ENCODE results near the gene BMP2.

- no peak for TF ChIP-seq CTCF (IDR thresholded peaks at IDR 0.05 in 4 of 5, conservative IDR thresholded peaks at IDR 0.05 in 1 of 5)
- no peak for TF ChIP-seq POLR2A (IDR thresholded peaks at IDR 0.05)
These were observed 50.7 kb downstream of the BMP2 start for GRCh38 chr20:6818033-6818808.

Measured in gastrocnemius medialis (tissue), 4 donors.